ENCODE results near the gene SPTBN1. TPM values are rescaled to one million over a fixed set of nuclear protein-coding genes. Genes with fewer than 3 reads are reported as not detected.

The SPTBN1 gene
- total and polyA plus RNA-seq, 2 of the 4 experiments (the other 2 are of a cell fraction): 49.1 to 241 TPM

DNA sequence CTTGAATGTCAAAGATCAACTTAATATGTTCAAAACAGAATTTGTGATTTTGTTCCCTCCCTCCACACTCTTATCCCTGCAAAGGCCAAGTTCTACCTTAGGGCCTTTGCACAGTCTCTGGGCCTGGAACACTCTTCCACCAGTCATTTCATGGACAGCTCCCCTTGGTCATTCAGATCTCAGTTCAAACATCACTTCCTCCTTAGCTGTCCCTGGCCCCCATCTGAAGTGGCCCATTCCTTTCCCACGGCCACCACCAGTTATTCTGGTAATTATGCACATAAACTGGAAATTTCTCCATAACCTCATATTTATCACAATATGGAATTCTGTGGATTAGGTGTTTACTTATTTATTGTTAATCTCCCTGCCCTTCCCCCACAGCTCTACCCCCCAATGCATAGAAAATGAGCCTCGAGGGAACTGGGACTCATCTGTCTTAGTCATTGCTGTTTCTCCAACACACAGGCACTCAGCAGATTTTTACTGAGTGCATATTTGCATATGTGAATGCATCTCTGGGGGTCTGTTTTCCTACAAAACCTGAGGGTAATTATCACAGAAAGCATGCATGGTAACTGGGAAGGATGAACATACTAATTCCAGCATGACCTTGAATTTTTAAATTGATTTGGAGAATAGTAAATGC is 35.5 kb upstream of the SPTBN1 start:
- no CpG with 5 or more reads among the region's 2 CpGs for WGBS, 2 experiments (ENCODE audit: extremely low coverage in 2 of 2, insufficient read length in 1 of 2)

More for the DNA sequence above, 35.5 kb upstream of the SPTBN1 start:
- no peak overlapping the region for H3K4me2 ChIP-seq (ENCODE audit: low read depth, low read length)
- no peaks in the 10 kb centered on the region for H3K4me1 ChIP-seq (ENCODE audit: control insufficient read depth, insufficient read depth, low read length)
- H3K4ac ChIP-seq (ENCODE audit: low read depth, low read length): no peak overlapping the region
- no peaks in the 10 kb centered on the region for H3K36me3 ChIP-seq (ENCODE audit: control insufficient read depth, insufficient read depth, low read length)
- no peak overlapping the region for H4K91ac ChIP-seq (ENCODE audit: insufficient read depth, low read depth, low read length)
- H3K14ac ChIP-seq (replicated peaks; ENCODE audit: low read depth, low read length): no peak overlapping the region
- no peak overlapping the region for H3K56ac ChIP-seq (ENCODE audit: extremely low read depth, insufficient read depth, low read length)
- no peak overlapping the region for H3K23ac ChIP-seq (ENCODE audit: low read depth, low read length)
- no peak overlapping the region for H3K9ac ChIP-seq (ENCODE audit: low read depth, low read length)
- H2BK15ac ChIP-seq (ENCODE audit: low read depth, low read length): no peak overlapping the region
- no peak overlapping the region for H4K5ac ChIP-seq (ENCODE audit: low read depth, low read length)
- TF ChIP-seq NFE2L2 (IDR thresholded peaks at IDR 0.05; ENCODE audit: low read depth, low read length): no peak
- no peak for TF ChIP-seq MXI1 (IDR thresholded peaks at IDR 0.05; ENCODE audit: borderline replicate concordance, low read depth, low read length)
- TF ChIP-seq CTCF (conservative IDR thresholded peaks at IDR 0.05; ENCODE audit: low read depth, low read length): no peak
- no peak for TF ChIP-seq CHD1 (IDR thresholded peaks at IDR 0.05; ENCODE audit: low read depth, low read length)
- TF ChIP-seq USF2 (IDR thresholded peaks at IDR 0.05; ENCODE audit: low read depth, low read length): no peak
- TF ChIP-seq RFX5 (IDR thresholded peaks at IDR 0.05; ENCODE audit: low read depth, low read length): no peak
- no peak for TF ChIP-seq SMC3 (IDR thresholded peaks at IDR 0.05; ENCODE audit: low read depth, low read length)
- no peak for TF ChIP-seq FOS (IDR thresholded peaks at IDR 0.05; ENCODE audit: low read depth, low read length)
- no peak for TF ChIP-seq CEBPB (IDR thresholded peaks at IDR 0.05; ENCODE audit: low read depth, low read length)
- no peak for TF ChIP-seq RAD21 (IDR thresholded peaks at IDR 0.05; ENCODE audit: low read length)
- TF ChIP-seq RCOR1 (IDR thresholded peaks at IDR 0.05; ENCODE audit: insufficient replicate concordance, low read length): no peak
- no peak for TF ChIP-seq MAFK (IDR thresholded peaks at IDR 0.05; ENCODE audit: low read depth, low read length)
- no peak for ATAC-seq (ENCODE audit: low read depth)
- H2BK20ac ChIP-seq (ENCODE audit: low read depth, low read length): no peak overlapping the region
- CTCF ChIA-PET: no interaction called here
- H3K9me3 ChIP-seq (ENCODE audit: control insufficient read depth, insufficient read depth, low read length): no peaks in the 10 kb centered on the region
- H3K18ac ChIP-seq (ENCODE audit: low read depth, low read length): no peak overlapping the region
- H4K20me1 ChIP-seq (ENCODE audit: insufficient read depth, low read length): no peaks in the 10 kb centered on the region
- H2AK9ac ChIP-seq (replicated peaks; ENCODE audit: low read depth, low read length, poor library complexity): no peak overlapping the region
- dilution Hi-C loops (cut with HindIII; ENCODE audit: low sequenced_read_pairs, unreplicated experiment): no loop called here
- no peak overlapping the region for H4K8ac ChIP-seq (ENCODE audit: low read depth in 2 of 2, low read length in 2 of 2)
- no peak for DNase-seq
- BruUV-seq (replicated peaks): no TSS peak
- in situ Hi-C loops (cut with MboI; ENCODE audit: low sequenced_read_pairs): no loop called here
- H3K4me3 ChIP-seq (ENCODE audit: insufficient read depth, low read depth, low read length): no peak overlapping the region
- no peak overlapping the region for H2BK5ac ChIP-seq (ENCODE audit: low read depth, low read length, poor library complexity, severe bottlenecking)
- POLR2A ChIA-PET (ENCODE audit: unreplicated experiment): no interaction called here
- peaks cover 9% of the 10 kb centered on the region for H3K27me3 ChIP-seq (ENCODE audit: control insufficient read depth, insufficient read depth, low read length)
- intact Hi-C loops (cut with micrococcal nuclease): no loop called here
- peaks cover 5% of the 10 kb centered on the region; the same call in 1 of the 2 replicates for H3K9me1 ChIP-seq (ENCODE audit: insufficient read depth, low read length)
- H2AK5ac ChIP-seq (ENCODE audit: low read depth, low read length): no peak overlapping the region
- H2BK120ac ChIP-seq (ENCODE audit: low read depth, low read length): no peak overlapping the region
- no peaks in the 10 kb centered on the region for H3K79me1 ChIP-seq (ENCODE audit: low read depth in 1 of 2, low read length in 2 of 2)
- no peak overlapping the region for H3K27ac ChIP-seq (ENCODE audit: insufficient read depth, low read length)
- H2AFZ ChIP-seq (replicated peaks; ENCODE audit: low read length, poor library complexity): no peak overlapping the region

Data from IMR-90 (cell line).